ENCODE data around the gene MTUS2.

Gene MTUS2

GRCh38 chr13:29103065-29103800, 283.1 kb downstream of the MTUS2 start:
- DNase-seq (ENCODE audit: low read depth in 4 of 4, low spot score in 1 of 4), result no peak

DNA sequence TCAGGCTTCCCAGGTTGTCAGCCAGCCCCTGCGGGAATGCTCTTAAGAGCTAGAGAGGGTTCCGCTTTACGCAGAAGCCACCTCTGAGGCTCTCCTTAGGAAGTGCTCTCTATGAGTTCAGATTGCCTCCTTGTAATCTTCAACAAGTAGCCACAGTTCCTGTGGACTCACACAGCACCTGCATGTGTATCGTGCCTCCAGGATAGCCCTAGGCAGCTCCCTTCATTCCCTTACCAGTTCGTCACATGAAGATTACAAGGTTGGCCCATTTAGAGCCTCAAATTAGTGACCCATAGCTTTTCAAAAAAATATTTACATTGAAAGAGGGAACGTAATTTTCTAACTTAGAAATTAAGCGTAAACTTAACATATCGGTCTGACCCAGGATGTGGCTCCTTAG, 284.3 kb downstream of the MTUS2 start:
- no peak for DNase-seq (ENCODE audit: low read depth in 4 of 4, low spot score in 1 of 4)

DNA sequence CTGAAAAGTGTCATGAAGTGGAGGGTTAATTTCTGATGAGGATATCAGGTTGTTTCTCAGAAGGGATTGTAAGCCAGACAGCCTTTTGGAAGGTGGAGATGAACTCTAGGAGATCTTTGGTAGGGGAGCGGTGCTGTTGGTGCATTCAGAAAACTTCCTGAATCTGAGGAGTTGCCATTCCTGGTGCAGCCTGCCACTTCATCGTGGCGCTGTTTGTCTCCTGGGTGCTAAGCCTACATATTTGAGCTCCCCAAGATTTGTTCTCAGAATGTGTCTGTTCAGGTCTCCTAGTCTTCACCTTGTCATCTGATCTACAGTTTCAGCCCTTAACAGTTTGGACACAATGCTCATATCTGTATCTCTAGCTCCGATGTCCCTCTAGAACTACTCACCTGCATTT, 285.6 kb downstream of the MTUS2 start:
- DNase-seq (ENCODE audit: low read depth in 4 of 4, low spot score in 1 of 4), result no peak

DNA sequence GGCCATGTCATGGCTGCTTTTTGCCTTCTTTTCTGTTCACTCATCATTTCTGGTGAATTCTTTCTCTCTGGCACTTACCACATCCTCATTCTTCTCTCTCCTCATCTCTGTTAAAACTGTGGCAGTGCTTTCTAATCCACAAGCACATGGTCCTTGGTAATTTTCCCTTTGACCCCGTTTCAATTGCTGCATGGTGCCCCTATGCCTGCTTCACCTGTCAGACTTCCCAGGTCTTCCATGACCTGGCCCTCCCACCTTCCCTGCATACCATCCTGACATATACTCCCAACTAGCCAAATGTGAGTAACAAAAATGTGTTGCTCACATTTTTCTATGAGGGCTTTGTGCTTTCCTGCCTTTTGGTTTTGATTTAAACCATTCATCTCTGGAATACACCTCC, 286.5 kb downstream of the MTUS2 start:
- DNase-seq (ENCODE audit: low read depth in 4 of 4, low spot score in 1 of 4), result no peak

DNA sequence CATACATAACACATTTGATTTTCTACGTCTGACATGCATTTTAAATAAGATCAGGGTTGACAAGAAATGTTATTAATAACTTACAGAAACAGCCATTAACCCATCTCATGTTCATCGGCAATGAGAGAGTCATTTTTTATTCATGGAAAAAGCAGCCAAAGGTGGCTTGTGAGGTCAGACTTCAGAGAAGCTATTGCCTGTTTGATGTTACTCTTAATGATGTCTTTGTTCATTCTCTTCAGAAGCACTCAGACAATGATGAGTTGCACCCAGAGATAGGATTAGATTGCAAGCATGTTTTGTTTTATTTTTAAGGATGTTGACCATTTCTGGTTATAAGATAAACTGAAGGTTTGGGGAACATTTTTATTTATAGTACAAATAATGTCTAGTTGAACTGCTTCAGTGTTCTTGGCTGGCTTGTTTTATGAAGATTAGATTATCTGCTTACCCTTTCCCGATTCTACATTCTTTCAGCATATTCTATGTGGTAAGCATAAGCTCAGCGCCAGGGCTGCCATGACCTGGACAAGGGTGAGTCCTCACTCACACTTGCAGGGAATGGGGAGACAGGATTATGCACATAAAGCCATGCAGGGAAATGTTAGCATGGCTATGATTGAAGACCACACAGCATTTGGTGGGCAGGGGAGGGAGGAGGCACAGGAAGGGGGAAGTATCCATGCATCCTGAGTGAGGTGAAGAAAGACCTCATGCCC, 288.1 kb downstream of the MTUS2 start:
- DNase-seq (ENCODE audit: low read depth in 4 of 4, low spot score in 1 of 4), result no peak

DNA sequence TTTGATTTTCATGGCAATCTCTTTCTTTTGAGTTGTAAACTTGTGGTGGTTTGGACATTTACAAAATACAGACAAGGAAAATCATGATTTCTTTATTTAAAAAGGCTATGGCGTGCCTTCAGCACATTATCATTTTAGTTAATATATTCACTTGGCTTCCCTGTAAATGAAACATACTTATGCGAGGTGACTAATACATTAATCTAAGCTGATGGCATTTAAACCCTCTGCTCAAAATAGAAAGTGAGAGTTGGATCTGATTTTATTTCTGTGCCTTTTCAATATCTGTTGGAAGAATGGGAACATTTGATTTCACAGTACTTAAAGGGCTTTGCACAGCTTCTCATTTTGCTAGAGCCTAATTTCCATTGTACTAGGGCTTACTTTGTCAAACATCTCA, 289.8 kb downstream of the MTUS2 start:
- DNase-seq (ENCODE audit: low read depth in 4 of 4, low spot score in 1 of 4), result no peak

DNA sequence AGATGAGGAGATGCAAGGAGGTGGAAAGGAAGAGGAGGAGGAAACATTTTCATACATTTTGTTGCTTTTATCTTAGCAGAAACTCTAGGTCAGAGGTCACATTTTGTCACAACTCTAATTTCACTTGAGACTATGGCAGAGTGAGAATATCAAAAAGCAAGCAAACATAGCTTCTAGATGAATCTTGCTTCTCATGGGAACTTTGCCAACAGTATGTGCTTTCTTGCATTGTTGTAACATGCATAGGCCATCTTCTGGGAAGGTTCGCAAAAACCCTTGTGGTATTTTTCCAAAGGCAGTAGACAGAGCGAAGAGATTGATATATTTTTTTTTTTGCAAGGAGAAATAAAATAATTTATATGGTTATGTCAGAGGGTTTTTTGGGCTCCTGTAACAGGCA, 291.3 kb downstream of the MTUS2 start:
- DNase-seq (ENCODE audit: low read depth in 4 of 4, low spot score in 1 of 4), result no peak

GRCh38 chr13:29115842-29116241, 295.7 kb downstream of the MTUS2 start:
- DNase-seq (ENCODE audit: low read depth in 4 of 4, low spot score in 1 of 4), result no peak

DNA sequence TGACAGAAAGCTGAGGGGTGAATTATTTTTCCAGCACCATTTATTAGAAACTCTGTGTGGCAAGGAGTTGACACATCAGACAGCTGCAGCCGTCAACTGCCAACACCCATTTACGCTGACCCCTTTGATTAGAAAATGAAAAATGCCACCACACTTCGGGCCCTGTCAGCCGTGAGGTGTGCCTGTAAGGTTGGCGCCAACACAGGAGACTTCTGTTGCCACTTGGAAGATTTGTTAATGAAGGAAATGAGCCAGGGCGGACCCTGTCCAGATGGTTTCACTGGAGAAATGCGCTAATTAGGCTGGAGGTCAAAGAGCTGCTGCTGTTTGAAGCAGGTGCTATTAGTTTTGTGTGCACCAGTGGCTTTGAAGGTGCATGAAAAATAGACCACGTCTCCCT, 297.5 kb downstream of the MTUS2 start:
- DNase-seq (ENCODE audit: low read depth in 4 of 4, low spot score in 1 of 4), result no peak

- DNase-seq (ENCODE audit: low read depth in 4 of 4, low spot score in 1 of 4), result no peak
Measured at GRCh38 chr13:29118471-29118870, 298.3 kb downstream of the MTUS2 start.

GRCh38 chr13:29125191-29125933, 305.2 kb downstream of the MTUS2 start:
- no peak for DNase-seq (ENCODE audit: low read depth in 4 of 4, low spot score in 1 of 4)

GRCh38 chr13:29125934-29126424, 305.8 kb downstream of the MTUS2 start:
- no peak for DNase-seq (ENCODE audit: low read depth in 4 of 4, low spot score in 1 of 4)

- no peak for DNase-seq (ENCODE audit: low read depth in 4 of 4, low spot score in 1 of 4)
Measured at GRCh38 chr13:29129616-29130015, 309.5 kb downstream of the MTUS2 start.

DNA sequence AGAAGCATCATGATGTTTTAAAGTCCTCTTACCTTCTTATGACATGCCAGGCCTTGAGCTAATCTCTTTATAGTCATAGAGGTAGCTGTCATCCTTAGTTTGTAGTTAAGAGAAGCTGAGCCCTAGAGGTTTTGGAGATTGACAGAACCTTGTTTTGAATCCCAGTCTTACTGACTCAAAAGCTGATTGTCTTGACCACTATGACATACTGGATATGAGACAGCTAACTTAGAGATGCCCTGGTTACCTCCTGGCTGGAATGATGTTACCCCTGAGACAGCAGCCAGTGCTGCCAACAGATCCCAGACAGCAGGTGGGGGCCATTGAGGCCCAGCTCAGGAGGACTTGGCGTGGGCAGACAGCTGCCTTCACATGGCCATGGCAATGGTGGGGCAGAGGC, 311.0 kb downstream of the MTUS2 start:
- no peak for DNase-seq (ENCODE audit: low read depth in 4 of 4, low spot score in 1 of 4)

- DNase-seq (ENCODE audit: low read depth in 4 of 4, low spot score in 1 of 4), result no peak
Measured at GRCh38 chr13:29131881-29132668, 311.9 kb downstream of the MTUS2 start.

DNA sequence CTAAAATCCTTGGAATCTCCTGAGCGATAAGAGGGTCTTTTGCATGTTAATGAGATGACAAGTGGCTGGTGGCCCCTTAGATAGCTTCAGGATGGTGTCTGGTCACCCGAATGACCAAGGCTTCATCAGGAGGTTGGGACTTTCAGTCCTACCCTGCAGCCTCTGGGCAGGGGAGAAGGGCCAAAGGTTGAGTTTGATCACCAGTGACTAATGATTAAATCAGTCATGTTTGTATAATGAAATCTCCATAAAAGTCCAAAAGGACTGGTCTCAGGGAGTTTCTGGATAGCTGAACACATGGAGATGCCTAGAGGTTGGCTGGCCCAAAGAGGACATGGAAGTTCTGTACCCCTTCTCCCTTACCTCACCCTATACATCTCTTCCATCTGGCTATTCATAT, 316.2 kb downstream of the MTUS2 start:
- DNase-seq (ENCODE audit: low read depth in 4 of 4, low spot score in 1 of 4), result no peak

DNA sequence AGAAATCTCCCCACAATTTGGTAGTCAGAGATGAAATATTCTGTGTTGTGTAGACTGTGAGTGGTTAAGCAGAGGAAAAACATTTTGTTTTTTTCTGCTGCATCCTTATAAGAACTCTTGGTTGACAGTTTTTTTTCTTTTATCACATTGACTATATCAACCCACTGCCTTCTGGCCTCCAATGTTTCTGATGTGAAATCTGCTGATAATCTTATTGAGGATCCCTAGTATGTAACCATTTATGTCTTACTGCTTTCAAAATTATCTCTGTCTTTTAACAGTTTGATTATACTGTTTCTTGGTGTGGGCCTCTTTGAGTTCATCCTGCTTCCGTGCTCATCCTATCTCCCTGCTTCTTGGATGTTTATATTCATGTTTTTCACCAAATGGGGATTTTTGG, 316.9 kb downstream of the MTUS2 start:
- DNase-seq (ENCODE audit: low read depth in 4 of 4, low spot score in 1 of 4), result no peak

- no peak for DNase-seq (ENCODE audit: low read depth in 4 of 4, low spot score in 1 of 4)
Measured at GRCh38 chr13:29137995-29138394, 317.9 kb downstream of the MTUS2 start.

DNA sequence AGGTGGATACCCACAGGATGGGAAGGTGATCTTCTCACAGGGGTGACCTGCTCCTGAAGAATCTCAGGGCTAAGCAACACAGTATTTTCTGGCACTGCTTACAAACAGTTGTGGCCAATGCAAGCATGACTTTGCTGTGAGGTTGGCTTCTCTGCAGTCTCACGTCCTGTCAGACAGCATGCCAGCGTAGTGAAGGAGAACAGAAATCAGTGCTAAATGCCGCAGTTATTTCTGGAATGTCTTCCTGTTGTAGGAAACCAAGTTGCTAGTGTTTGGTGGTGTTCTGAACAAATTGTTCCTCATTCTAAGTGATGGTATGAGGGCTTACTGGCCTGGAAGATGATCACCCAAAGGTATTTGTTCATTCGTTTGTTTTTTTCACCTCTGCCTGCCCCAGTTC, 320.1 kb downstream of the MTUS2 start:
- no peak for DNase-seq (ENCODE audit: low read depth in 4 of 4, low spot score in 1 of 4)

DNA sequence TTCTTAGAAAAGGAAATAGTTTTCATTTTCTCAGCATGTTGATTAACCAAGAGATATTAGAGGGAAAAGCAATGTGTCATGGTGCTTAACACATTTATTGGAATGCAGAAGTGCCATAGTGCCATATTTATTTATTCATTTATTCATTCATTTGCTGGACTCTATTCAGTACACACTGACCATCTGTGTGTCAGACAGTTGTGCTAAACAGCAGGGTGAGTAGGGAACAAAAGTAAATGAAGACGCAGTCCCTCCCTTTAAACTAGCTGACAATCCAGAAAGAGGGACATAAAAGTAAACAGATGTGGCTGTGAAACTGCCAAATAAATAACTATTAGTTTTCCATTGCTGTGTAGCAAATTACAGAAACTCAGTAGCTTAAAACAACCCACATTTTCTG, 323.7 kb downstream of the MTUS2 start:
- DNase-seq (ENCODE audit: low read depth in 4 of 4, low spot score in 1 of 4), result no peak

- no peak for DNase-seq (ENCODE audit: low read depth in 4 of 4, low spot score in 1 of 4)
Measured at GRCh38 chr13:29154390-29154789, 334.3 kb downstream of the MTUS2 start.

Data from stimulated activated CD4-positive, alpha-beta T cell treated with anti-CD3 and anti-CD28 coated beads, Interleukin-1b, Interleukin-23, amount 100 ng/mL, for 24 hours (primary cell).